Stimulated activated CD8-positive, alpha-beta memory T cell treated with anti-CD3 and anti-CD28 coated beads, Interleukin-12 subunit alpha, Interleukin-12 subunit beta, amount 100 ng/mL, for 1 hour (primary cell): ENCODE results near the gene LDB3.

Experiments
- DNase-seq: peaks from one replicate; pipeline ENCODE4 v3.0.0-alpha.2; 2020; ENCODE audit warnings: low read depth

Gene LDB3

DNA sequence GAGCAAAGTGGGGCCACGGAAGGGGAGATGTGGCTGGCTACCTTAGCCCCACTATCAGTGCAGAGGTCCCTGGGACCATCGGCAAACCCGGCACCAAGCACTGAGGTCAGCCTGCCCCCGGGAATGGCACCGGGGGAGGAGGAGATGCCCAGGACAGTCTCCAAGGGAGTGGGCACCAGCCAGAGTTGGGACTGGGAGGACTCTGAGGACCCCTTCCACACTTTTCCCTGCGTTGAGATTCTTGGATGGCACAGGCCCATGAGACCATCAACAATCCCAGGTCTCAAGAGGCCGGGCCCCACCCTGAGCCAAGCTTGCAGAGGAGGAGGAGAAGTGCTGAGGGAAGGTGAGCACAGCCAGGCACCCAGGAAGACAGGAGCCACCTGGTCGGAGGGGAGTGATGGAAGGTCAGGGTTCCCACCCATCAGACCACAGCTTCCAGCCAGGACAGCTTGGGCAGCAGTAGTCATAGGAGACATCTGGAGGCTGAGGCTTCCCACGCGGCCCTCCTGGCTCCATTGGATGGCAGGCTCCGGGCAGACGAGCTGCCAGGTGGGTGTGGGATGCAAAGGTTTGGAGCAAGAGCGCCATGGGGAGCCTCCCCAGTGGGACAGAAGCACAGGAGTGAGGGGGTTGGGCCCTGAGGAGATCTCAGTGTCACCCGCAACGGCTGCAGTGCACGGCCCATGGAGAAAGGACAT, 16.5 kb upstream of the LDB3 start:
- no peak for DNase-seq

- DNase-seq = no peak
These were observed 15.7 kb upstream of the LDB3 start for GRCh38 chr10:86652361-86653202.

DNA sequence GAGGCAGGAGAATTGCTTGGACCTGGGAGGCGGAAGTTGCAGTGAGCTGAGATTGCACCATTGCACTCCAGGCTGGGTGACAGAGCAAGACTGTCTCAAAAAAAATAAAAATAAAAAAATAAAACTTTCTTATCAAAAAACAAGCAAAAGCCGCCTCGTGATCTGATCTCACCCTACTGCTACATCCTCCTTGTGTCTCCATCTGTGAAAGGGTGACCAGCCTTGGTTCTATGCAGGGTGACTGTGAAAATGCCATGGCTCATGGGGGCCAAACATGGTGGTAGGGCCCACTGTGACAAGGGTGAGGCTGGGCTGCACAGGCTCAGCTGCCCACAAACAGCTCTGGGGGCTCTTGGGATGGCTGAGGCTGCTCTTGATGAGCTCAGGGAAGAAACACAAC, 14.9 kb upstream of the LDB3 start:
- DNase-seq = no peak

DNA sequence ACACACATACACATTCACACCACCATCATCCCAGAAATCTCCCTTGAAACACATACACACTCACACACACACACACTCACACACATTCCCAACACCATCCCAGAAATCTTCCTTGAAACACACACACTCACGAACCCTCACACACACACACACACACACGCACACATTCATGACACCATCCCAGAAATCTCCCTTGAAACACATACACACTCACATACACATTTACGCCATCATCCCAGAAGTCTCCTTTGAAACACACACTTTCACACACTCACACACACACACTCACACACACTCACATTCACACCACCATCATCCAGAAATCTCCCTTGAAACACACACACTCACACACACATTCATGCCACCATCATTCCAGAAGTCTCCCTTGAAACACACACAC, 14.3 kb upstream of the LDB3 start:
- no peak for DNase-seq

DNA sequence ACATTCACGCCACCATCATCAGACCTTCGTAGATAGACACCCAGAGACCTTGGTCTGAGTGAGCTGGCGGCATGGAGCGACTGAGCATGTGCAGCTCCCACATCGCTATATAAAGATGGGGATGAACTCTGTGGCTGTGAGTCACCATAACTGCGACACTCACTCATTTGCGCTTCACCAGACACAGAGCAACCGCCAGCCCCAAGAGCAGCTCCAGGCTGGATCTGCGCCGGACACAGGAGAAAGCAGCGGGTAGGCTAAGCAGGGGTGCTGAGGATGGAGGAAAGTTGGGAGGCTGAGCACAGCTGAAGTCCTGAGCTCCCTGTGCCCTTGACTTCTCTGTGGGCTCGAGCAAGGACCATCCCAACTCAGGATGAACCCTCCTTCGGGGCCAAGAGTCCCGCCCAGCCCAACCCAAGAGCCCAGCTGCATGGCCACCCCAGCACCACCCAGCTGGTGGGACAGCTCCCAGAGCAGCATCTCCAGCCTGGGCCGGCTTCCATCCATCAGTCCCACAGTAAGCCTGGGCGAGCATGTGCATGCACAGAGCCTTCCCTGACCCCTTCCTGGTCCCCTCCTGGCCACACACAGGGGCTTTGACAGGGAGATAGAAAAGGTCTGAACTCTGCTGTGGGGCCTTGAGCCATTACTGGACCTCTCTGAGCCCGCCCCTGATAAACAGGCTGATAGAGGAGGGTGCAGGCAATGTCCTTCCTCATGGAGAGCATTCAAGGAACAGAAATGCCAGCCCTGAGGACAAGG, 13.7 kb upstream of the LDB3 start, which contains the start of gene OPN4:
Gene OPN4, plus strand, starts transcription at position 137 of the 762 bp plus-strand sequence. Its CDS starts 237 bp downstream, at position 374.
- no peak for DNase-seq

GRCh38 chr10:86655173-86655540, 13.2 kb upstream of the LDB3 start:
- no peak for DNase-seq

- no peak for DNase-seq
These were observed 12.7 kb upstream of the LDB3 start for GRCh38 chr10:86655596-86655995.

DNA sequence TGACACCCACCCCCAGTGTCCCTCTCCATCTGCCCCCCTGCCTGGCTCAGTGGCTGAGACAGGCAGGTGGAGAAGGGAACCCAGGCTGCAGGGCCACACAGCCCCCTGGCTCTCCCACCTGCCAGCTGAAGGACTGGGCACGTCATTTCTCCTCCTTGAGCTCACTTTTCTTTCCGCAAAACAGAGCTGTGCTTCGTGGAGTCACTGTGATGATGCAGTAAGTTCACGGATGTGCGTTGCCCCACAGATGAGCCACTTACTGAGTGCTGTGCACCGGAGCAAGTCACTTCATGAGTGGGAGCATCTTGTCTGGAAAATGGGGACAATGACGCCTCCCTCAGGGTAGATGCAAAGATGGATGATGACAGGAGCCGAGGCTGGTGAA, 11.3 kb upstream of the LDB3 start:
- no peak for DNase-seq

- no peak for DNase-seq
These were observed 10.8 kb upstream of the LDB3 start for GRCh38 chr10:86657396-86658011.

DNA sequence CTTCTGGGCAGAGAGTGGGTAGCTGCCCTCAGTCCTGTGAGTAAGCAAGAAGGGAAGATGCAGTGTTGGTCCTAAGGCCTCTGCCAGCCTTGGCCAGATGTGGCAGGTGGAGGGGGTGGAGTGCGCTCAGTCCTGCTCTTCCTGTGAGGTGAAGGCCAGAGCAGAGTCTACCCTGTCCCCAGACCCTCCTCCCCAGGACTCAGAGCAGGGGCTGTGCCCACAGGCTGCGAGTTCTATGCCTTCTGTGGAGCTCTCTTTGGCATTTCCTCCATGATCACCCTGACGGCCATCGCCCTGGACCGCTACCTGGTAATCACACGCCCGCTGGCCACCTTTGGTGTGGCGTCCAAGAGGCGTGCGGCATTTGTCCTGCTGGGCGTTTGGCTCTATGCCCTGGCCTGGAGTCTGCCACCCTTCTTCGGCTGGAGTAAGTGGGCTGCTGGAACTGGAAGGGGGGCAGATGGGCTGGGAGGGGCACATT, 10.0 kb upstream of the LDB3 start:
- no peak for DNase-seq

- no peak for DNase-seq
These were observed 9.6 kb upstream of the LDB3 start for GRCh38 chr10:86658751-86659150.

- no peak for DNase-seq
These were observed 9.1 kb upstream of the LDB3 start for GRCh38 chr10:86659161-86659691.

DNA sequence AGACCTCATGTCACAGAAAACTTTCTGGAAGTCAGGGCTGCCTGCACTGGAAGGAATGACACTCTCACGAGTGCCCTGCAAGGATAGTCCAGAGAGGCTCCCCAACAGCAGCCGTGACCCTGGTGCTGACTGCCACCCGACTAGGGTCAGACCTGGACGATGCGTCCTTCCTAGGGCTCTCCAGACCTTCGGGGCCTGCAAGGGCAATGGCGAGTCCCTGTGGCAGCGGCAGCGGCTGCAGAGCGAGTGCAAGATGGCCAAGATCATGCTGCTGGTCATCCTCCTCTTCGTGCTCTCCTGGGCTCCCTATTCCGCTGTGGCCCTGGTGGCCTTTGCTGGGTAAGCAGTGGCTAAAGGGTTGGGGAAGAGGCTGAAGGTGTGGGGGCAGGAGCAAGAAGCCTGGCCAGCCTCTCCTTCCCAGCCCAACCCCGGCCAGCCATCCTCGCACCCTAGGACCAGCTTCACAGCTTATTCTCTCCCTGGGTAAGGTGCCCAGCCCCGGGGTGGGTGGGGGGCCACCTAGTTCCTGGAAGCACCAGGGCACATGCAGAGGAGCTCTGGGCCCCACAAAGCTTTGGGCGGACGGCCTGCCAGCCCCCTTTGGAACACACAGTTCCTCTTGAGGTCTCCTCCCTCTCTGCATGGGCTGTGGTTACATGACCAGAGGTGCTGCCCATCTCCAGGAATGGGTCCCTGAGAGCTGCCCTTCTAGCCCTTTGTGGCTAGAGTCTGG, 8.4 kb upstream of the LDB3 start:
- no peak for DNase-seq

GRCh38 chr10:86661161-86662025, 6.9 kb upstream of the LDB3 start:
- no peak for DNase-seq

DNA sequence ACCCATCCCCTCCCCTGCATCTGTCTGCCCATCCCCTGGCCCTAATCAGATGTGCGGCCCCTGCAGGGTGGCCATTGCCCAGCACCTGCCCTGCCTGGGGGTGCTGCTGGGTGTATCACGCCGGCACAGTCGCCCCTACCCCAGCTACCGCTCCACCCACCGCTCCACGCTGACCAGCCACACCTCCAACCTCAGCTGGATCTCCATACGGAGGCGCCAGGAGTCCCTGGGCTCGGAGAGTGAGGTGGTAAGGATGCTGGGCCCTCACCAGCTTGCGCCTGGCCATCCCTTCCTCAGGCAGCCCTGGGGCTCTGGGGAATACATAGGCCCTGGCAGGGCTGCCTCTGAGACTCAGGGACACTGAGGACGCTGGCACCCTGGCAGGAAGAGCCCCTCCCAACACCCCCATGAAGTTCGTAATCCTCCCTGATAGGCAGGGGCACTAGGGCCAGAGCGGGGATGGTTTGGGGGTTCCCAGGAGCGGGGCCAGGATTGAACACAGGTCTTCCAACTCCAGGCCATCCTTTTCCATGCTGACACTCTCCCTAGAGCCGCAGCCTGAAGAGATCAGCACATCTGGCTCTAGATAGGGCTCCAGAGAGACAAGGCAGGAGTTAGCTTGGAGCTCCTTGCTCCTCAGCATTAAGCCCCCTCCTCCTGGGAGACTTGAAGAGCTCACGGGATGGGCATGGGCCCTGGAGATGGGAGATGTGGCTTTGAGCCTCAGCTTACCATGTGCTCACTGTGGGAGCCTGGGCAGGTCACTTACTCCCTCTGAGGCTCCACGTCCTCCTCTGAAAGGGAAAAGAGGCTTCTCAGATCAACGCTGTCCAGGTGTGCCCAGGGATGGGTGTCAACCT, 5.9 kb upstream of the LDB3 start:
- DNase-seq = no peak

DNA sequence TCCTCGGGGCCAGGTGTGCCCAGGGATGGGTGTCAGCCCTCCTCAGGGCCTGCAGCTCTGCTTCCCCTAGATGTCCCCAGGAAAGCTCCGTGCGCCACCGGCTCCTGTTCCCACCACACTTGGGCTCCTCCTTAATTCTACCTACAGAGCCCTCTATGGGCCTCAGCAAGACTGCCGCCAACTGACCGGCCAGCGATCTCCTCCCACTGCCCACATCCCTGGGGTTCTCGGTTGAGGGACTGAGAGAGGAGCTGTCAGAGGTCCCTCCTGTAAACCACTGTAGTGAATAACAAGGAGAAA, 5.3 kb upstream of the LDB3 start:
- no peak for DNase-seq

- DNase-seq = no peak
These were observed 4.6 kb upstream of the LDB3 start for GRCh38 chr10:86663576-86664339.

- no peak for DNase-seq
These were observed 3.7 kb upstream of the LDB3 start for GRCh38 chr10:86664341-86665217.
